ENCODE measurements around the gene TRMT112.

DNA sequence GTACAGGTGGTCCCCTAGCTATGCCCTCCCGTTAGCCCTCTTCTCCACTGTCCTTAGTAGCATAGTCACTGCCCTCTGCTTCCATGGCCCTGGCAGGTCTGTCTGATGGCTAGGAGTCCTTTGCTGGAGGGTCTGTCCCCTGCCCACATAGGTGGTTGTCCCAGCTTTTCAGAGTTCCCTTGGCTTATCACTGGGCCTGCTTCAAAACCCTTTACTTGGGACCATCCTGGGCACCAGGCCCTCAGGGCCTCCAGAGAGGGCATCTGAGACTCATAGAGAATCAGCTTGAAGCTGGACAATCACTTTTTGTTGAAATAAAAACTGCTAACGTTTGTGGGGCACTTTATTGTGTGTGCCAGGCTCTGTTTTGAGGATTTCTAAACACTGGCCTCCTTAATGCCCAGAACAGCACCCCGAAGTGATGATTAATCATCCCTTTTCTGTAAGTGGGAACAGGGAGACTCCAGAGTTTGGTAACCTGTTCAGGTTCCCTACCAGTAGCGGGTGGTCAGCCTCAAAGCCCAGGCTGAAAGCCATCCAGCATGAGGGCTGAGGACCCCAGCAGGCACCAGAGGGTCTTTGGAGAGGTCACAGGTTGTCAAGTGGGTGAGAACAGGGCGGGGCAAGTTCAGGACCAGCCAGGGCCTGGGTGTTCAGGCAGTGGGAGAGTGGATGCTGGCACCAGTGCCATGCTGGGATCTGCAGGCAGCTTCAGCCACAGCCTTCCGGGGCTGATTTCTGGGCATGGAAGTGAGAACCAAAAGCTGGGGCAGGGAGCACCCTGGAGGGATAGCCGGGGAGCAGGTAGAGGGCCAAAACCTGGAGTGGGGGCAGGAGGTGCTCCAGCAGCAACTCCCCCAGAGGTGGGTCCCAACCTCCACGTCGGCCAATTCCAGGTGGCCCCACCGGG is 26.8 kb downstream of the TRMT112 start:
- no peak for TF ChIP-seq REST (IDR thresholded peaks at IDR 0.05)
- TF ChIP-seq MAZ (IDR thresholded peaks at IDR 0.05; ENCODE audit: borderline replicate concordance, low read depth, low read length), result no peak
- TF ChIP-seq CBX2 (IDR thresholded peaks at IDR 0.05; ENCODE audit: borderline replicate concordance, low read depth), result no peak
- TF ChIP-seq CEBPB (IDR thresholded peaks at IDR 0.05), result no peak
- TF ChIP-seq CHD4 (IDR thresholded peaks at IDR 0.05; ENCODE audit: borderline replicate concordance), result no peak
- no peak for TF ChIP-seq HDAC2 (IDR thresholded peaks at IDR 0.05)
- TF ChIP-seq, protein P1, sequence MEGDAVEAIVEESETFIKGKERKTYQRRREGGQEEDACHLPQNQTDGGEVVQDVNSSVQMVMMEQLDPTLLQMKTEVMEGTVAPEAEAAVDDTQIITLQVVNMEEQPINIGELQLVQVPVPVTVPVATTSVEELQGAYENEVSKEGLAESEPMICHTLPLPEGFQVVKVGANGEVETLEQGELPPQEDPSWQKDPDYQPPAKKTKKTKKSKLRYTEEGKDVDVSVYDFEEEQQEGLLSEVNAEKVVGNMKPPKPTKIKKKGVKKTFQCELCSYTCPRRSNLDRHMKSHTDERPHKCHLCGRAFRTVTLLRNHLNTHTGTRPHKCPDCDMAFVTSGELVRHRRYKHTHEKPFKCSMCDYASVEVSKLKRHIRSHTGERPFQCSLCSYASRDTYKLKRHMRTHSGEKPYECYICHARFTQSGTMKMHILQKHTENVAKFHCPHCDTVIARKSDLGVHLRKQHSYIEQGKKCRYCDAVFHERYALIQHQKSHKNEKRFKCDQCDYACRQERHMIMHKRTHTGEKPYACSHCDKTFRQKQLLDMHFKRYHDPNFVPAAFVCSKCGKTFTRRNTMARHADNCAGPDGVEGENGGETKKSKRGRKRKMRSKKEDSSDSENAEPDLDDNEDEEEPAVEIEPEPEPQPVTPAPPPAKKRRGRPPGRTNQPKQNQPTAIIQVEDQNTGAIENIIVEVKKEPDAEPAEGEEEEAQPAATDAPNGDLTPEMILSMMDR (IDR thresholded peaks at IDR 0.05), result no peak
- no peak for TF ChIP-seq RCOR1 (IDR thresholded peaks at IDR 0.05; ENCODE audit: low read depth, low read length)

All from A549 (cell line).